Psoas muscle (tissue), 8 donors: ENCODE results near the gene MGRN1. TPM values are rescaled to one million over a fixed set of nuclear protein-coding genes. Genes with fewer than 3 reads are reported as not detected.

ENCODE experiments used
- ATAC-seq, 4 donors: fragments of 200-7000 bp; cut with Tn5 transposase; one replicate each; pipeline ENCODE4 v1.9.1; 2020; ENCODE audit warnings: moderate library complexity in 3 of 4, mild to moderate bottlenecking in 2 of 4
- DNase-seq, 2 donors: peaks; one replicate each; pipeline ENCODE4 v3.0.0-alpha.2; 2020
- H3K27ac ChIP-seq: fragments of 200-600 bp; one replicate; pipeline ENCODE4 v1.8.0; 2022
- H3K27me3 ChIP-seq, 3 donors: fragments of 200-600 bp in 1 of 3; one replicate each; pipeline versions ENCODE4 v1.6.1 to v1.8.0; 2013 to 2022; ENCODE audit warnings: low read length in 2 of 3, mild to moderate bottlenecking in 2 of 3, moderate library complexity in 1 of 3; ENCODE audit not compliant: insufficient read depth in 3 of 3
- H3K36me3 ChIP-seq, 2 donors: fragments of 200-600 bp in 1 of 2; one replicate each; pipeline versions ENCODE4 v1.6.1 to v1.8.0; 2013 to 2022; ENCODE audit warnings: low read depth in 1 of 2, mild to moderate bottlenecking in 1 of 2, moderate library complexity in 1 of 2; ENCODE audit not compliant: insufficient read depth in 1 of 2
- H3K4me1 ChIP-seq: fragments of 200-600 bp; one replicate; pipeline ENCODE4 v1.8.0; 2022
- H3K4me3 ChIP-seq: fragments of 200-600 bp; one replicate; pipeline ENCODE4 v1.8.0; 2022; ENCODE audit warnings: mild to moderate bottlenecking
- H3K9me3 ChIP-seq: fragments of 200-600 bp; one replicate; pipeline ENCODE4 v1.8.0; 2022
- WGBS, 3 donors: extraction: QIAGEN DNeasy Blood & Tissue Kit; methylation state at CpG; one replicate each; pipeline versions ENCODE4 v1.1.6 to v1.1.7; 2013; 5-methylcytosine and 5-hydroxymethylcytosine counted together
- intact Hi-C, 2 donors: fragments of 100-400 bp; cut with DNase I; formaldehyde crosslinking; loops; one replicate each; pipeline versions ENCODE4 v1.11.0 to v1.14.2; 2022
- polyA plus RNA-seq, 3 donors: library from polyadenylated mRNA; stranded (reverse); fragments of 200-250 nt; gene quantifications; one replicate each; pipeline ENCODE4 v1.2.3, GENCODE V29; 2013
- total RNA-seq, 4 donors: library from RNA; stranded (reverse); fragmentation: NEBNext Ultra II Directional in 2 of 4; extraction: Animal tissue kit (Norgen Biotek cat#: 25700) in 2 of 4; gene quantifications; one replicate each; pipeline versions ENCODE4 v1.2.1 to v1.2.4, GENCODE V29; 2021 to 2023
- TF ChIP-seq, protein P1 (sequence below): fragments of 200-600 bp; IDR thresholded peaks from one replicate; pipeline ENCODE4 v1.8.0; 2022; ENCODE audit warnings: antibody characterized with exemption
- donor health status: healthy with polysubstance abuse.
- donor health status: DM: no; HTN: no; CAD: no; lungs with moderate emphysema.
- donor health status: Bipolar disorder and iron deficiency.
- donor health status: healthy.
- donor health status: DM: yes; HTN: yes; CAD: no.
- donor health status: DM: no; HTN: no; CAD: no.
- donor health status: DM: no; HTN: no; CAD: no.
- donor health status: DM: yes; HTN: yes; CAD: no.

Gene MGRN1
- total and polyA plus RNA-seq, 7 donors, result 20.2 to 63.1 (median 44.2) TPM

DNA sequence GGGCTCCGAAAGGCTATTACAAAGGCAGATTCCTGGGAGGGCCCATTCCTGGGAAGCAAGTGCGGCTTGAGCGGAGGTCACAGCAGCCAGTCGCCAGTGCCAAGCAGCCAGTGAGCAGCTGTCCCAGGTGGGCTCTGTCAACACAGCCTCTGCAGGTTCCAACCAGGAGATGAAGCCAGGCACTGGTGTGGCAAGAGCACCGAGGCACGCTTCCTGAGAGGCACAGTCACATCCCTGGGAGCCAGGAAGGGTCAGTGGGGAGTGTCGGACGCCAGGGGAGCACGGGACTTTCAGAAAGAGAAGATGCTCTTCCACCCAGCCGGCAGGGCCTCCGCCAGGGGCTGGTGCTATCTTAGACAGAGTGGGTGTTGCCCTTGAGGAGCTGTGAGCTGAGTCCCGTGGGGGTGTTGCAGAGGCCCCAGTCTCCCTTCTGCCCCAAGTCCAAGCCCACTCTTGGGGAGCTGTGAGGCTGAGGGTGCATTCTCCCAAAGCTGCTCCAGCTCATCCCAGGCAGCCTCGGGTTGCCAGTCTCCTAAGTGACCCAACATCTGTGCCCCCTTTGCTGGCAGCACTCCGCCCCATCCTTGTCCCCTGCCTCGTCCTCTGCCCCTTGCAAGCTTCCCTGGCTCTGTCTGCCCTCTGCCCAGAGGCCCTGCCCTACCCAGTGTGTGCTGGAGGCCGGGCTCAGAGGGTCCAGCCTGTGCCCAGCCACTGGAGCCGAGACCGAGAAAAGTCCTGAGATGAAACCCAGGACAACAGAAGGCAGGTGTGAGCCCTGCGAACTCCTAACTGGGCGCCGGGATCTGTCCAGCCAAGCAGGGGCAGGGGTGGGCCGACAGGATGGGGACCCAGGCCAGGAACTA lies 16.6 kb upstream of the MGRN1 start:
- WGBS, 3 donors, result 85 to 89% (median 87%) methylated on average over 21 to 22 of the region's 22 CpGs
- H3K4me3 ChIP-seq, result no peak overlapping the region
- H3K27ac ChIP-seq, result no peak overlapping the region

DNA sequence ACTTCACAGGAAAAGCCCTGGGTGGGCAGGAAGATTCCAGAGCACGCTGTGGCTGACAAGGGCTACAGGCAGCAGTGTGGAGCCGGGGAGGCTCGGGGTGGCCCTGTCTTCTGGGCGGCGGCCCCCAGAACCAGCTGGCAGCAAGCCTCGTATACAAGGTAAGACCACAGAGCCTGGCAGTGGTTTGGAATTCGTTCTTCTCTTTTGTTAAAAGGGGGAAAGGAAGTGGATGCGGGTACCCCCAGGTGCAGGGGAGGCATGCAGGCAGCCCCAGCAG lies 16.0 kb upstream of the MGRN1 start:
- Histone ChIP-seq H3K36me3 (peaks cover 0 to 29% of the 10 kb centered on the region in 2 donors), H3K27me3 (no peaks in the 10 kb centered on the region), H3K4me3 (no peak overlapping the region), H3K9me3 (no peaks in the 10 kb centered on the region), H3K27ac (no peak overlapping the region), H3K4me1 (peaks cover 25% of the 10 kb centered on the region)
- no peak for DNase-seq
- TF ChIP-seq, protein P1, sequence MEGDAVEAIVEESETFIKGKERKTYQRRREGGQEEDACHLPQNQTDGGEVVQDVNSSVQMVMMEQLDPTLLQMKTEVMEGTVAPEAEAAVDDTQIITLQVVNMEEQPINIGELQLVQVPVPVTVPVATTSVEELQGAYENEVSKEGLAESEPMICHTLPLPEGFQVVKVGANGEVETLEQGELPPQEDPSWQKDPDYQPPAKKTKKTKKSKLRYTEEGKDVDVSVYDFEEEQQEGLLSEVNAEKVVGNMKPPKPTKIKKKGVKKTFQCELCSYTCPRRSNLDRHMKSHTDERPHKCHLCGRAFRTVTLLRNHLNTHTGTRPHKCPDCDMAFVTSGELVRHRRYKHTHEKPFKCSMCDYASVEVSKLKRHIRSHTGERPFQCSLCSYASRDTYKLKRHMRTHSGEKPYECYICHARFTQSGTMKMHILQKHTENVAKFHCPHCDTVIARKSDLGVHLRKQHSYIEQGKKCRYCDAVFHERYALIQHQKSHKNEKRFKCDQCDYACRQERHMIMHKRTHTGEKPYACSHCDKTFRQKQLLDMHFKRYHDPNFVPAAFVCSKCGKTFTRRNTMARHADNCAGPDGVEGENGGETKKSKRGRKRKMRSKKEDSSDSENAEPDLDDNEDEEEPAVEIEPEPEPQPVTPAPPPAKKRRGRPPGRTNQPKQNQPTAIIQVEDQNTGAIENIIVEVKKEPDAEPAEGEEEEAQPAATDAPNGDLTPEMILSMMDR, result no peak
- intact Hi-C loops, result no loop called here
- 80 to 86% (median 86%) methylated on average over 8 of the region's 8 CpGs for WGBS, 3 donors
- ATAC-seq, result no peak

More for the DNA sequence above, 16.6 kb upstream of the MGRN1 start:
- H3K9me3 ChIP-seq, result no peaks in the 10 kb centered on the region
- peaks cover 0 to 29% of the 10 kb centered on the region in 2 donors for H3K36me3 ChIP-seq
- intact Hi-C loops, result no loop called here
- TF ChIP-seq, protein P1, result no peak
- peaks cover 20% of the 10 kb centered on the region for H3K4me1 ChIP-seq
- DNase-seq (no peak), ATAC-seq (no peak)
- no peaks in the 10 kb centered on the region for H3K27me3 ChIP-seq

DNA sequence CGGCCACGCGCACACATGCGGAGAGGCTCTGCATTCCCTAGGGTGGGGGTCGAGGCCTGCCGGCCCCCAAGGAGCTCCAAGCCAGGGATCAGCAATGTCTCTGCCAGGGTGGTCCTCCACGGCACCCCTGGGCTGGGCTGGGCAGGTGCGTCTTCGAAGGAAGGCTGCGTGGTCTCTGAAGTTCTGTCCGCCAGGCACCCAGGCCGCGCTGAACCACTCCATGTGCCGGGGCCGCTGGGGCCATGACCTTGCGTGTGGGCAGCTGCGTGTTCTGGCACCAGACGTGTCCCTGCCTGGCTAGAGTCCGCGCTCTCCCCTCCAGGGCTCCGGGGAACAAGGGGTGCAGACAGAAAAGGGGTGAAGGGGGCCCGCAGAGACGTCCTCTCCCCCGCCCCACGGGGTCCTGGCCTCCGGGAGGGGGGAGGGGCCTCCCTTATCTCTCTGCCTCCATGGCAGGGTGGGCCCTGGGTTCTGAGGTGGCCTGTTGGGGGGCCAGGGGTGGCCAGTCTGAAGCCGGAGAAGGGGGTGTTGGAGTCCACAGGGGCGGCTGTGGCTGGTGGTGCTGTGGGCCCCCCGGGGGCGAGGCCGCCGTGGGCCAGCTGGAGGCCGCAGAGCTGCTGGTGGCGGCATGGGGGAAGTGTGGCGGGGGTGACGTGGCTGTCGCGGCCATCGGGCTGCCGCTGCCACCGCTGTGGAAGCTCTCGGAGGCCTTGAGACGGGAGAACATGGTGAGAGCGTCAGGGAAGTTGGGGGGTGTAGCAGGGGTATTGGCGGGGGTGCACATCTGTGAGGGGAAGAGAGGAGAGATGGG lies 15.2 kb upstream of the MGRN1 start:
- DNase-seq, result no peak
- H3K4me3 ChIP-seq, result no peak overlapping the region
- WGBS, 3 donors, result 86 to 95% (median 86%) methylated on average over 38 to 45 of the region's 45 CpGs
- H3K27ac ChIP-seq, result no peak overlapping the region
- H3K36me3 ChIP-seq, result peaks cover 0 to 29% of the 10 kb centered on the region in 2 donors
- no peaks in the 10 kb centered on the region for H3K9me3 ChIP-seq
- TF ChIP-seq, protein P1, result no peak
- peaks cover 25% of the 10 kb centered on the region for H3K4me1 ChIP-seq
- intact Hi-C loops, result no loop called here
- no peak for ATAC-seq
- H3K27me3 ChIP-seq, result no peaks in the 10 kb centered on the region

DNA sequence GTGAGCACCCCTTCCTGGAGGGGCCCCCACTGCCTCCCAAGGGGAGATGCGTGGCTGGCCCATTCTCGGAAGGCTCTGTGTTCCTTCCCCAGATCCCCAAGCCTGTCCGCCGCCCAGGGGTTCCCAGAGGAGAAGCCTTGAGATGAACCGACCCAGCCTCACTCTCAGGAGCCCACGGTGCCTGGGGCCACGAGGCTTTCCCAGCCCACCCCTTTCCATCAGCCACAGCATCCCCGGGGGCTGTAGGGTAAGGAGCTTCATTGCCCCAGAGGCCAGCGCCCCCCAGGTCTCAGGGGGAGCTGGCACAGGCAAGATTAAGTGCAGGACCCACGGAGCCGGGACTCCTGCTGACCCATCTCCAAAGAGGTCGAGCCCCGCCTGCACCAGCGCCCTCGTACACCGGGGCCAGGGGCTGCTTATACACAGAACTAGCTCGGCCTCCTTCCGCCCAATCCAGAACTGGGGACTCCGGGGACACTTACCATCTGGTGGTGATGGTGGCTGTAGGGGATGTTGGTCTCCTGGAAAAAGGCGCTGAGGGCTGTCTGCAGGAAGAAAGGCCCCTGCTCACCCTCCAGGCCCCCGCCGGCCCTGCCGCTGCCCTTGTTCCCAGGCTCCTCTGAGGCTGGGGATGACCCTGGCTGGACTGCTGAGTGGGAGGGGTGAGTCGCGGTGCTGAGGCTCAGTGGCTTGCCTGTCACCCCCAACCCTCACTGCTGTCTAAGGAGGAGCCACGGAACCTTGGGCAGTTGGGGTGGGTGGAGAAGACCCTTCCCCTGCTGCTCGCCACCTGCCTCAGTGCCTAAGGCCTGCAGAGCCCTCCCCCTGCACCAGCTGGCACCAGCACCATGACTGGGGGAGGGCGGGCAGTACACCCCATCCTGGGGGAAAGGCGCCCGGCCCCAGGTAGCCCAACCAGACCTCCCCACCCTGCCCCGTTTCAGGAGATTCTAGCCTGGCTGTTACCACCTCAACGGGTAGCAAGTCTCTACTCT lies 14.3 kb upstream of the MGRN1 start:
- peaks cover 0 to 29% of the 10 kb centered on the region in 2 donors for H3K36me3 ChIP-seq
- intact Hi-C loops, result no loop called here
- H3K4me1 ChIP-seq, result peaks cover 25% of the 10 kb centered on the region
- H3K27ac ChIP-seq, result no peak overlapping the region
- WGBS, 3 donors, result 80 to 84% (median 84%) methylated on average over 30 to 32 of the region's 32 CpGs
- ATAC-seq (no peak), DNase-seq (no peak)
- H3K9me3 ChIP-seq, result no peaks in the 10 kb centered on the region
- TF ChIP-seq, protein P1, result no peak
- no peak overlapping the region for H3K4me3 ChIP-seq
- H3K27me3 ChIP-seq, result no peaks in the 10 kb centered on the region
